ENCODE measurements around the gene SLC13A4.

Gene SLC13A4

GRCh38 chr7:135736586-135737305 lies 8.8 kb upstream of the SLC13A4 start:
- no peak for ATAC-seq
- no peaks in the 10 kb centered on the region for H3K4me1 Mint-ChIP-seq
- no peaks in the 10 kb centered on the region for H3K9me3 Mint-ChIP-seq
- H3K27me3 Mint-ChIP-seq: peaks cover 9% of the 10 kb centered on the region
- no peak overlapping the region for H3K4me3 Mint-ChIP-seq
- H3K27ac Mint-ChIP-seq: no peak overlapping the region
- no peak for DNase-seq

DNA sequence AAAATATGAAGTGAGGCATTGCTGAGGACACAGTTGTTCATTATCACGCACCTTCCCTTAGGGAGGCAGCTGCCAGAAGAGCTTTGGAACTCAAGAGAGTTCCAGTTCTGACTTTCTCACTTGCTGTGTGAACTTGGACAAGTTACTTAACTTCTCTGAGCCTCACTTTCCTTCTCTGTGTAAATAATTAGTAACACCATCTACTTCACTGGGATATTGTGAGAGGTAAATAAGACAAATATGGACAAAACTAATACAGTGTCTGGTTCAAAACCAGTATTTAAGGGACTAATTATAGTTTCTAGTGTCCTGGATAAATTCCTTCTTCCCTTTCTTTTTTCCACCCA lies 6.3 kb upstream of the SLC13A4 start:
- Mint-ChIP-seq H3K27ac (no peak overlapping the region), H3K9me3 (no peaks in the 10 kb centered on the region), H3K27me3 (no peaks in the 10 kb centered on the region), H3K4me1 (no peaks in the 10 kb centered on the region), H3K4me3 (no peak overlapping the region)
- no peak for DNase-seq
- ATAC-seq: no peak

DNA sequence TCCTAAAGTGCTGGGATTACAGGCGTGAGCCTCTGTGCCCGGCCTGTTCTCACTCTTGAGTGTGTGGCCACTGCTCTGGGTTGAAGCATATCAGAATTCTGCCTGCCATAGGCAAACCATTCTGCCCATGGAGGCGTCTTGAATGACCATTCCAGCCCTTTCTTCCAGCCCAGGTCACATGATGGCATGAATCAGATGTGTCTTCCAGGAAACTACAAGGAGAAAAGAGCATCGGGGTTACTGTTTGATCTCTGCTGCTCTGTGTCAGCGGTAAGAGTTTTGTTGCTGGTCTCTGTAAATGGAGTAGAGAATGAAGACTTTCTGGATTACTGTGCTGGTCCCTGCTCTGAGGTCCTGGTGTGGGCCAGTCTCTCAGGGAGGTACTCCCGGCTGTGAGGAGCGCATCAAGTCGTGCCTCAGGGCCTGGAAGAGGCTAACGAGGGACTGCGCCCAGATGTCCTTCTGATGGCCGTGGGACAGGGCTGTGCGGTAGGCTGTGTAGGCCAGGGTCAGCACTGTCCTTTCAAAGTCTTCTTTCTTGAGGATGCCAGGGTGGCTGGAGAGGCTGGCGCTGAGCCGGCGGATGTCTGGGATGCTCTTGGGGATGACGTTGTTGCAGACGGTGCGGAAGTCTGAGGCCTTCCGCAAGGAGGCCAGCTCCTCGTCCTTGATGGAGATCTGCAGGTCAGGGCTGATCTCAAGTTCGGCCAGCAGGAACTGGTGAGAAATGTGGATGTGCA lies 5.8 kb upstream of the SLC13A4 start:
- no peak for DNase-seq
- H3K9me3 Mint-ChIP-seq: no peaks in the 10 kb centered on the region
- ATAC-seq: no peak
- H3K4me1 Mint-ChIP-seq: no peaks in the 10 kb centered on the region
- H3K4me3 Mint-ChIP-seq: no peak overlapping the region
- H3K27me3 Mint-ChIP-seq: no peaks in the 10 kb centered on the region
- no peak overlapping the region for H3K27ac Mint-ChIP-seq

DNA sequence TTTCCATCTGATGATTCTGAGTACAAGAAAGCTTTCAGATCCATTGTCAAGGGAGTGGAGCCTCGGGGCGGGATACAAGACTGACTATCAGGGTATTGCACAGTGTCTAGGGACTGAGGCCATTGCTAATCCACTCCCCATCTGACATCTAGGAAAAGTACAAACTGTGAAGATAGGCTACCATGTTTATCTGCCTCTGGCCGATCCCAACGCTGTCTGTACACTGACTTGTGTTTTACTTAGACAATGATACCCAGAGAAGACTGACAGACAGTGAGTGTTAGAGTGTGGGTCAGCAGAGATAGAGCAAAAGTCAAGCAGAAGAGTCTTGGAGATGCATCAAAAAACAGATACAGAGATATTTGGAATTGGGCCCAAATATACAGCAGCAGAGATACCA lies 3.1 kb upstream of the SLC13A4 start:
- no peak for ATAC-seq
- no peak overlapping the region for H3K4me3 Mint-ChIP-seq
- H3K27me3 Mint-ChIP-seq: no peaks in the 10 kb centered on the region

DNA sequence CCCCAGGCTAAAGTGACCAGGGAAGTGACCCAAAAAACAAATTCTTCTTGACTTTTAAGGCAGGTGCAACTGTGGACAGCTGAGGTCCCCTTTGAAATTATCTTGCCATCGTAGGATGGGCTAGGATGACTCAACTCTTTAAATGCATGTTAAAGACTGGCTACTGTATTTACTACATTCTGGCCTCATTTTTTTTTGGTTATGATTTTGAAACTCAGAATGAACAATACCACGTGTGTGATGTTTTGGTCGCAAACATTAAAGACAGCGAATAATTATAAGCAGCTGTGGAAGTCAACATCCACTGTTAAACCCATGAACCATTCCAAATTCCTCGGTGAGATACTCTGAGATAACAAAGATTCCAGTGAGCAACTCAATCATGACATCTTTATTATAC lies 1.2 kb upstream of the SLC13A4 start:
- Mint-ChIP-seq H3K27ac (no peak overlapping the region), H3K4me1 (no peaks in the 10 kb centered on the region), H3K27me3 (no peaks in the 10 kb centered on the region), H3K9me3 (no peaks in the 10 kb centered on the region), H3K4me3 (no peak overlapping the region)
- DNase-seq (no peak), ATAC-seq (no peak)

More for the DNA sequence above, 3.1 kb upstream of the SLC13A4 start:
- no peaks in the 10 kb centered on the region for H3K4me1 Mint-ChIP-seq
- no peak for DNase-seq
- H3K27ac Mint-ChIP-seq: no peak overlapping the region
- no peaks in the 10 kb centered on the region for H3K9me3 Mint-ChIP-seq

DNA sequence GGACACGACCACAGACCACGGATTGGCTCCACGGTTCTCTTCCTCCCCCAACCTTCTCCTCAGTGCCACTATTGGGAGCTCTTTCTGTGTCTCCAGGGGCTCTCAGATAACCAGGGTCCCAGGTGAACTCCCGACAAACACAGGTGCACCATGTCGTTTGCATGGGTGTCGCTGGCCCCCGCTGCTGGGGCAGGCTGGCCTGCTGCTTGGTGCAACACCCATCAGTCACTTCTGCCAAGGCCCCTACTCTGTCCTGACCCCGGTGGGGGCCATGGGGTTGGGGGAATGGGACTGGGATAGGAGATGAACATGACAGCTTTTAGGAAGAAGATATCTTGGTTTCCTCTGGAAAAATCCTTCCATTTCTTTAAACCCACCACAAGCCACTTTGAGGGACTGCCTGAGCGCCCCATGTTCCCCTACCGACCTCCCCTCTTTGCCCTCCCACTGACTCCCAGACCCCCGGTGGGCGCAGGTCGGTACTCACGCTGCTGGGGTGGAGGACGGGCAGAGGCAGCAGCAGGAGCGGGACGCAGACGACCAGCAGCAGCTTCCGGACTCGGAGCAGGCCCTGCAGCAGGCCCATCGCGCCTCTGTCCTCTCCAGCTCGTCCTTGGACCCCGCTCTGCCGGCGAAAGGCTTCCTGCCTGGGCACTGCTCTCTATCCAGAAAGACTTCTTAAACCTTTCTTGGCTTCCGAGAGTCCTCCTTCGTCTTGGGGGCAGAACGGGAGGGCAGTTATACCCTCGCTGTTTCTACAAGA lies 894 bp downstream of the SLC13A4 start:
- DNase-seq (no peak), ATAC-seq (no peak)
- Mint-ChIP-seq H3K27ac (no peak overlapping the region), H3K4me1 (no peaks in the 10 kb centered on the region), H3K4me3 (no peak overlapping the region), H3K9me3 (no peaks in the 10 kb centered on the region), H3K27me3 (no peaks in the 10 kb centered on the region)

DNA sequence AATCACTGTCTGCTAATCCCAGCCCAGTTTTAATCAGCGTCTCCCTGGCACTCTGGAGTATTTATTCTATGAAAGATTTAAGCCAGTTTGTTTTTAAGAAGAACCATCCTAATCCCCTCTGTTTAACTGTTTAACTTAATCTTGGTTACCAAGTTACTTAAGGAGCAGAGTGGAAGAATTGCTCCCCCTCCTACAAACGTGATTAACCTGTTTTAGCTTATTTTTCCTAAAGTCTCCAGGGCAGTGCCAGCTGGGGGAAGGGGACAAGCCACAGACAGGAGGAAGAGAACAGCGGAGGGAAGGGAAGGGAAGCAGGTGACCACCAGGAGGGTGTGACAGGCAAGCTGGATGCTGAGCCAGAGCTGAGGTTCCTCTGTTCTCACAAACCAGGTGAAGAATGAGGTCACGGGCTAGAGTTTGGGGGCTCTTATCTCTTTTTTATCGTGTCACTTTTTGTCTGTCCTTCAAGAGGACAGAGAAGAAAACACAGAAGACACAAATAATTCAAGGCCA lies 1.7 kb downstream of the SLC13A4 start:
- H3K27me3 Mint-ChIP-seq: peaks cover 4% of the 10 kb centered on the region
- no peak for ATAC-seq
- DNase-seq: no peak
- no peaks in the 10 kb centered on the region for H3K4me1 Mint-ChIP-seq
- no peak overlapping the region for H3K27ac Mint-ChIP-seq
- H3K4me3 Mint-ChIP-seq: no peak overlapping the region
- H3K9me3 Mint-ChIP-seq: no peaks in the 10 kb centered on the region

DNA sequence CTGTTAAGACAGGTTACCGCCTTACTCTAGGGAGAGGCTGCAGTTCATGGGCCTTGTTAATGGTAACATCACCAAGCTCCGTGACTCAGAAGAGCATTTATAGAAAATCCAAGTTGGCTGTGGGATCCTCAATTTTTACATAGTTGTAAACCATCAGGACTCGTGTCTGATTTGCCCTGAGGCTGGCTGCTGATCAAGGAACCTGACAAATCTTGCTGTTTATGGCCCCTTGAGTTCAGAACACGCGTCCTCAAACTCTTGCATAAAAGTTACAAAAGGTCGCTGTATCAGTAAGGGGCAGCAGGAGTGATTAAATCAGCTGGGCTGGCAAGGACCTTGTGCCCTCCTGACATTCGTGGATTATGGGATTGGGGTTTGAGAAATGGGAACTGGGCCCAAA lies 4.6 kb downstream of the SLC13A4 start:
- Mint-ChIP-seq H3K4me3 (no peak overlapping the region), H3K27ac (no peak overlapping the region), H3K9me3 (no peaks in the 10 kb centered on the region)

DNA sequence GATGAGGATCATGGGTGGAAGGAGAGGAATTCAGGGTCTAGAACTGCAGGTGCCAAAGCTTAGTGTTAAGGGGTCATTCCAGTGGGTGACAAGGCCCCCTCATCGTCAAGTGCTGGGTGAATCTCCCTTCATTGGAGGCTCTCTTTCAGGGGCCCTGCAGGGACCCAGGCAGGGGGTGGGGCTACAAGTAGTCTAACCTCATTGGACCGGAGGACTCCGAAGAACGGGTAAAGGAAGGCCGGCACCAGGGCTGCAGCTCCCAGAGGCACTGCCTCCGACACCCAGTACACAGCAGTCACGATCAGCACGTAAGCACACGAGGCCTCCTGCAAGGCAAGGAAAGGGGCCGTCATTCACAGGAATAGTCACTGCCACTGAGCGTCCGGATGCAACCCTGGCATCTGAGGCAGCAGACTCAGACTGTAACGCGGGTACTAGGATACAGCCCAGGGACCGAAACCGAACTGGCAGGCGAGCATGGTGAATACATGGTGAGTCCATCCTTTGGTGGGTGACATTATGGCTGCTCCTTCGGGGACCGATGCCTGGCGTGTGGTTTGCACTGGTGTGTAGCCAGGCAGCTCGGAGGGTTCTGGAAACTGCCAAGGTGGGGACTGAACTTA lies 6.7 kb downstream of the SLC13A4 start:
- peaks cover 29% of the 10 kb centered on the region for H3K27me3 Mint-ChIP-seq
- no peak overlapping the region for H3K4me3 Mint-ChIP-seq
- DNase-seq (no peak), ATAC-seq (no peak)
- no peaks in the 10 kb centered on the region for H3K9me3 Mint-ChIP-seq
- no peak overlapping the region for H3K27ac Mint-ChIP-seq
- no peaks in the 10 kb centered on the region for H3K4me1 Mint-ChIP-seq

More for the DNA sequence above, 4.6 kb downstream of the SLC13A4 start:
- H3K27me3 Mint-ChIP-seq: peaks cover 23% of the 10 kb centered on the region
- no peaks in the 10 kb centered on the region for H3K4me1 Mint-ChIP-seq
- ATAC-seq (no peak), DNase-seq (no peak)

- no peak overlapping the region for H3K27ac Mint-ChIP-seq
- no peaks in the 10 kb centered on the region for H3K9me3 Mint-ChIP-seq
- ATAC-seq: no peak
- no peak for DNase-seq
- peaks cover 29% of the 10 kb centered on the region for H3K27me3 Mint-ChIP-seq
- no peak overlapping the region for H3K4me3 Mint-ChIP-seq
- no peaks in the 10 kb centered on the region for H3K4me1 Mint-ChIP-seq
Observed at GRCh38 chr7:135719688-135720087, 8.3 kb downstream of the SLC13A4 start.

- no peaks in the 10 kb centered on the region for H3K9me3 Mint-ChIP-seq
Observed at GRCh38 chr7:135718794-135719437, 9.1 kb downstream of the SLC13A4 start.

GRCh38 chr7:135718219-135718618 lies 9.8 kb downstream of the SLC13A4 start:
- H3K9me3 Mint-ChIP-seq: no peaks in the 10 kb centered on the region
- no peak for ATAC-seq
- H3K27me3 Mint-ChIP-seq: peaks cover 29% of the 10 kb centered on the region
- no peak overlapping the region for H3K4me3 Mint-ChIP-seq
- no peaks in the 10 kb centered on the region for H3K4me1 Mint-ChIP-seq
- H3K27ac Mint-ChIP-seq: no peak overlapping the region
- DNase-seq: no peak

More at GRCh38 chr7:135718794-135719437, 9.1 kb downstream of the SLC13A4 start:
- DNase-seq (no peak), ATAC-seq (no peak)
- Mint-ChIP-seq H3K4me1 (no peaks in the 10 kb centered on the region), H3K27me3 (peaks cover 29% of the 10 kb centered on the region), H3K27ac (no peak overlapping the region), H3K4me3 (no peak overlapping the region)

- ATAC-seq: no peak
- H3K9me3 Mint-ChIP-seq: no peaks in the 10 kb centered on the region
Observed at GRCh38 chr7:135717693-135718092, 10.3 kb downstream of the SLC13A4 start.

DNA sequence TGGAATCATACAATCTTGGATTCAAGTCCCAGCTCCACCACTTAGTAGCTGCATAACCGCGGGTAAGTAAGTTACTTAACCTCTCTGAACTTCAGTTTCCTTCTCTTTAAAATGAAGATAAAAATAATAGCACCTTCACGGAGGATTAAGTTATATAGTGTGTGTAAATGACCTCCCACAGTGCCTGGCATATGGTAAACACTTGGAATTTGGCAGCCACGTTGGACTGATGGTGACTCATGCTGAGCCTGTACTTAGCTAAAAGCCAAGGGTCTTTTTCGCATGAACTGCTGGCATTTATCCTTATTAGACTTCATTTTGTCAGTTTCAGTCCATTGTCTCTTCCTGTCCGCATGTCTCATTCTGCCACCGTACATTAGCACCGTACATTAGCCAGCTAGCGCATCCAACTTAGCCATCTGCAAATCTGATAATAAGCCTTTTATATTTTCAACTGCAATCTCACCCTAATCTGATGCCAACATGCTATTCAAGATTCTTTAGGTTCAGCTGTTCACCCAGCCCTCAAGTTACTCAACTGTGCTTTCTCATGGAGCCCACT lies 11.2 kb downstream of the SLC13A4 start:
- no peak for DNase-seq
- Mint-ChIP-seq H3K27me3 (peaks cover 29% of the 10 kb centered on the region), H3K4me3 (no peak overlapping the region), H3K27ac (no peak overlapping the region), H3K9me3 (no peaks in the 10 kb centered on the region), H3K4me1 (no peaks in the 10 kb centered on the region)
- ATAC-seq: no peak

More at GRCh38 chr7:135717693-135718092, 10.3 kb downstream of the SLC13A4 start:
- H3K4me3 Mint-ChIP-seq: no peak overlapping the region
- peaks cover 29% of the 10 kb centered on the region for H3K27me3 Mint-ChIP-seq
- H3K4me1 Mint-ChIP-seq: no peaks in the 10 kb centered on the region
- no peak overlapping the region for H3K27ac Mint-ChIP-seq
- DNase-seq: no peak

DNA sequence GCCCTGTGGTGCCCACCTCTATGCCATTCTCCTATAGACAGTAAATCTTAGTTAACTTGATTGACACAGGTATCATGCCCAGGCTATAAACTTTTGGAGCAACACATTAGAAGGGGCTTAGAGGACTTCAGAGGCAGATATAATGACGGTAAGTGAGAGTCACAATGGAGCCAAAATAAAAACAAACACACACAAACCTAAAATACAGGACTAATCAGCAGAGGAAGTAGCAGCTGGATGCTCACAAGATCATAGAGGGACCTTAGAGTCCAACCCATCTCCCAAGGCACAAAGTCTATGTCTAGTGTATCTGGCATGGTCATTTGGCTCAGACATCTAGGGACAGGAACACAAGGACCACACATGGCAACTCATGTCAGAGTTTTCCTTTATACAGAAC lies 12.3 kb downstream of the SLC13A4 start:
- H3K9me3 Mint-ChIP-seq: no peaks in the 10 kb centered on the region
- ATAC-seq: no peak
- DNase-seq: no peak
- H3K4me3 Mint-ChIP-seq: no peak overlapping the region
- no peak overlapping the region for H3K27ac Mint-ChIP-seq
- peaks cover 19% of the 10 kb centered on the region for H3K27me3 Mint-ChIP-seq
- no peaks in the 10 kb centered on the region for H3K4me1 Mint-ChIP-seq
